ENCODE measurements around the gene CDV3.

GRCh38 chr3:133595341-133595740 lies 21.9 kb downstream of the CDV3 start:
- TF ChIP-seq GATA2 (IDR thresholded peaks at IDR 0.05; ENCODE audit: low read depth, low read length) (no peak), GATA3 (IDR thresholded peaks at IDR 0.05; ENCODE audit: low read depth, low read length) (no peak)
